GM18868 (cell line): ENCODE measurements around the gene TMEM94.
"Not testable (repeated sequence)": the region's sequence is repeated elsewhere in the genome, so short reads cannot be mapped to it uniquely, and the experiment has no call there.

Experiments used
- ATAC-seq: cut with Tn5 transposase; IDR thresholded peaks from one replicate; pipeline ENCODE4 v1.9.1; 2021; ENCODE audit warnings: mild to moderate bottlenecking, moderate library complexity; ENCODE audit not compliant: unreplicated experiment

TMEM94 gene

DNA sequence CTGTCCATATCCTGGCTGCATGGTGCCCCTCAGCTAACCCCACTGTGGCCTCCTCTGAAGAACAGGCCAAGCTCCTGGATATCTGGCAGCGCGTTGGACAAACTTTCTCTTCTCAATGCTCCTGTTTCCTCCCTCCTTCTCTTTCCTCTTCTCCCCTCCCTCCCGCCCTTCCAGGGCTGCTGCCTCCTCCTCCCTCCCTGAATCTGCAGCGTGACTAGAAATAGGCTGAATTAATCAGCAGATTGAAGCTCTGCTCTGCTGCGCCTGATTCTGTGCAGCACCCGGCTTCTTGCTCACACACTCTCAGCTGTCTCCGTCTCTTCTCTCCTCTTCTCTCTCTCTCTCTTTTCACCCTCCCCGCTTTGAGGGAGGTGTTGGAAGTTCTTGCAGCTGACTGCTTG, 19.8 kb downstream of the TMEM94 start:
- no peak for ATAC-seq

DNA sequence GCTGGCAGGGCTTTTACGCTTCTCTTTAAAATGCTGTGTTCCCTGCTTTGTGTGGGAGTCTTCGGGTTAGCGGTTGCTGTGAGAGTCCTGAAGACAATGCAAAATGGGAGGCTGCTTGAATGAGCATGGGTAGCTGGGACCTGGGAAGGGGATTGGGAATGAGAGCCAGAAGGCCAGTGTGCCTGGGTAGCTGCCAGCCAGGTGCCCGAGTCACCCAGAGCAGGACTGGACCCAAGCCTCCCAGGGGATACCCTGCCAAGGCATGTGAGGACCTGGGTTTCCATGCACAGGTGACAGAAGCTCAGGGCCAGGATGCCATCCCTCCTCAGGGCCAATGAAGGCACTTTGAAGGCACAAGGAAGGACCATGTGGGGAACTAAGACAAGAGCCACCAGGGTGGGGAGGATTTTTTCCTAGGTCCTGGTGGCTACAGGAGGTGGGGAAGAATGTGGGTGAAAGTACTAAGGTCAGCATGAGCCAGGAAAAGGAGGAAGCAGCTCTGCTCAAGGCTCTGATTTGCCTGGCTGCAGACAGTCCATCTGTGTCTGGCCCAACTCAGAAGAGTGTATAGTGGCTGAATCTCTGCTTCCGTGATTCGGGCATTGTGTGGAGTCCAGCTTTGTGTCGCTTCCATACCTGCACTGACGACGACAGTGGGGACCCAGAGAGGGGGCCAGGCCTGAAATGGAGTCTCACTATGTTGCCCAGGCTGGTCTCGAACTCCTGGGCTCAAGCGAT, 20.5 kb downstream of the TMEM94 start:
- ATAC-seq, result no peak

DNA sequence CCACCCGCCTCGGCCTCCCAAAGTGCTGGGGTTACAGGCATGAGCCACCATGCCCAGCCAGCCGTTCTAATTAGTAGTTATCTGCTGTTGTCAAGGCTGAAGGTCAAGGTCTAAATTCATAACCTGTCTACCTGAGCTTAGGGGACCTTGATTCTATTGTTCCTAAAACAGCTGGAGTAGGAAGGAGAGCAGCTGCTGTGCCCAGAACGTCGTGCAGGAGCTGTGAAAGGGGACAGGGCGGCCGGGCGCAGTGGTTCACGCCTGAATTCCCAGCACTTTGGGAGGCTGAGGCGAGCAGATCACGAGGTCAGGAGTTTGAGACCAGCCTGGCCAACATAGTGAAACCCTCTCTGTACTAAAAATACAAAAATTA, 21.0 kb downstream of the TMEM94 start:
- not testable (repeated sequence) for ATAC-seq

DNA sequence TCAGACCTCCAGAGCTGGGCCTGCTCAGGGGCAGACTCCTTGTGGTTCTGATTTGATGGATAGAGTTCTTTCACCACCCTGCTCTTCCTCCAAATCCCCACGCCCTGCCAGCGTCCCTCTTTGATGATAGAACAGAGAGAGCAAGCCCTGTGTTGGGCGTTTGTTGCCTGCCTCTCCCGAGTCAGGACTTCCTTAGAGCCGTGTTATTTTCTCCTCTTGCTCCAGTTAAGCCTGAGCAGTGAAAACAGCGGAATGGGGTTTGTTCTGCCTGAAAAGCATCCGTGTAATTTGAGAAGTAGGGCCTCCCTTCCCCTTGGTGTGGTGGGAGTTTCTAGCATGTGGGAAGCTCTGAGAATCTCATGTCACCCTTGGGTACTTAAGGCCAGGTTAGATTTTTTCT, 22.1 kb downstream of the TMEM94 start:
- no peak for ATAC-seq

DNA sequence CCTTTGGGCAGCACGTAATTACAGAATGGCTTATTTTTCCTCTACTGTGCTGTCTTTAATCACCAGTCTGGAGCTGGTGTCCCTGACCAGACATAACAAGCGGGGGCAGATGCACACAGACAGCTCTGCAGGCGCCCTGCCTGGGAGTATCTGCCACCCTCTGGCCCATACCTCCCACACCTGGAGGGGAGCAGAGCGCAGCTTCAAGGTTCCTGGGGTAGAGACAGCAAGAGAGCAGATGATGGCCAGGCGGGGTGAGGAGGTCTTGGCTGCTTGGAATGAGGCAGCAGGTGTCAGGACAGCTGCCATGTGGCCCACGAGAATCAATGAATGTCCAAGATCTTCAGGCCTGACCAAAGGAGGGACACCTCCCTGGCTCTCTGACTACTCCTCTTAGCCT, 23.8 kb downstream of the TMEM94 start:
- ATAC-seq, result no peak

- ATAC-seq, result no peak
Measured at GRCh38 chr17:75481194-75482068, 25.0 kb downstream of the TMEM94 start.

GRCh38 chr17:75482098-75482942, 25.9 kb downstream of the TMEM94 start:
- ATAC-seq, result no peak

- no peak for ATAC-seq
Measured at GRCh38 chr17:75485688-75486087, 29.3 kb downstream of the TMEM94 start.

DNA sequence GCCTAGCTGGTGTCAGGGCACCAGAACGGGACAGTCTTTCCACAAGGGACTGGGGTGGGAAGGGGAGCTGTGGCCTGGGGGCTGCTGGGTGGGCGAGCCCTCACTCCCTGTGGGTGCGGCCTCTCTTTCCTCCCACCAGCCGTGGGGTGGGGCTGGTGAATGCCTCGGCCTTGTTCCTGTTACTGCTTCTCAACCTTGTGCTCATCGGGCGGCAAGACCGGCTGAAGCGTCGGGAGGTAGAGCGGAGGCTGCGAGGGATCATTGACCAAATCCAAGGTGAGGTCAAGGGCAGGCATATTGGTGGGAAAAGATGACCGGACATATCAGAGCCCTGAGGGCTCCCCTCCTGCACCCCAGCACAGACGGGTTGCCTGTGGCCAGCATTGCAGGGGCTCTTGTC, 29.7 kb downstream of the TMEM94 start:
- no peak for ATAC-seq

DNA sequence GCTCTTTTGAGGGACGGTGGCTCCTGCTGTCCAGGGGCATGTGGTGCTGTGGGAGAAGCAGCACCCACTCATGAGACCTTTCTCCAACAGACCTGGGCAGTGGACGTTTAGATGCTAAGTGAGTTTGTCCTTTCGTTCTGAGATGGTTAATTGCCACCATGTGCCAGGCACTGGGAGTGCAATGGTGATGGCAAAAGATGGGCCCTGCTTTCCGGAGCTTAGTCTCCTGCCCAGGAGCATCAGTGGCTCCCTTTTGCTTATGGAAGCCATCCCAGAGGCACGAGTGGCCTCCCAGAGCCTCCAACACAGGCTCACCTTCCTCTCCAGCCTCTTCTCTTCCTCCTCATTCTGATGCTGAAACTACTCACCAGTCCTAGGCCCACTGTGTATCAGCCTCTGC, 30.5 kb downstream of the TMEM94 start:
- no peak for ATAC-seq

DNA sequence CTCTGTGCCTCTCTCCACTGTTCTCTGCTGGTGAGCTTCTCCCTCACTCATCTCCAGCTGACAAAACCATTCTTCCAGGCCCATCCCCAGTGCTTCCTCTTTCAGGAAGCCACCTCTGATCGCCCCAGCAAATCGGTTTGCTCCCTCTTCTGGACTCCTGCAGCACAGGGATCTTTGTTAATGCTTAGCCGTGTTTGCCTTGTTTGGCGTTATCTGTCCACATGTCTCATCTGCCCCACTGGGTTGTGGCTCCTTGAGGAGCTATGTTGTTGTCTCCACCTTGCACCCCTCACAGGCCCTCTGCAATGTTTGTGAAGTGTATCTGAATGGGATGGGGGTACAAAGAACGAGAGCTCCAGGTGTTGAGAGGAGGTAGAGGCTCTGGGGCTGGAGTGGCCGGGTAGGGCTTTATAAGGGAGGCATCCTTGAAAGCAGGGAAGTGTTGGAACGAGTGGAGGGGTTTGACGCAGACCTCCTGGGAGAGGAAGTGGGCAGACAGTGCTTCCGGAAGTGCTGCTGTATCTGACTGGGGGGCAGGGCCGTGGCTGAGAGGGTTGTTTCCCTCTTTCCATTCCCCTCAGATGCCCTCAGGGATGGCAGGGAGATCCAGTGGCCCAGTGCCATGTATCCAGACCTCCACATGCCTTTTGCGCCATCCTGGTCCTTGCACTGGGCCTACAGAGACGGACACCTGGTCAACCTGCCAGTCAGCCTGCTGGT, 31.1 kb downstream of the TMEM94 start:
- no peak for ATAC-seq

- no peak for ATAC-seq
Measured at GRCh38 chr17:75488693-75489510, 32.5 kb downstream of the TMEM94 start.

- no peak for ATAC-seq
Measured at GRCh38 chr17:75489511-75489955, 33.1 kb downstream of the TMEM94 start.

GRCh38 chr17:75490173-75490743, 33.8 kb downstream of the TMEM94 start:
- no peak for ATAC-seq

DNA sequence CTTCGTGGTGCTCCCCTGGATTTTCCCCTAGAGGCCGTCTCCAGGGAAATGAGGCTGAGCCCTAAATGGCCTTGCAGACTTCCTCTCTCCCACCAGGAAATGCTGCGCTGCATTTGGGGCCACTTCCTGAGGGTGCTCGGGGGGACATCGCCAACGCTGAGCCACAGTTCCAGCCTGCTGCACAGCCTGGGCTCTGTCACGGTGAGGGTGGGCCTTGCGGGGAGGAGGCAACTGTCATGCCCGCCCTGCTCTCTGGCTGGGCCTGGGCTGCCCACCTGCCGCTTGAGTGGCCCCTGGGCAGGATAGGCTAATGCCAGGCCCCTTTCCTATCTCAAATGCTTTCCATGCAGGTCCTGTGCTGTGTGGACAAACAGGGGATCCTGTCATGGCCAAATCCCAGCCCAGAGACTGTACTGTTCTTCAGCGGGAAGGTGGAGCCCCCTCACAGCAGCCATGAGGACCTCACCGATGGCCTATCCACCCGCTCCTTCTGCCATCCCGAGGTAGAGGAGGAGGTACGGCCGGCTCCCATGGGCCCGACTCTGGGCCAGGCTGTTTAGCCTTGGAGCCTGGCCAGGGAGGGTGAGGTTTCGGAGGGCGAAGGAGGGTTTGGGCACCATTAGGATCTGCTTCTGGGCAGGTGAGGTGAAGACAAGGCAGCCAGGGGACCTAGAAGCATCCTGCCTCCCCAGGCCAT, 34.7 kb downstream of the TMEM94 start:
- ATAC-seq, result no peak

- no peak for ATAC-seq
Measured at GRCh38 chr17:75491680-75492079, 35.2 kb downstream of the TMEM94 start.

- ATAC-seq, result no peak
Measured at GRCh38 chr17:75492555-75493168, 36.2 kb downstream of the TMEM94 start.

DNA sequence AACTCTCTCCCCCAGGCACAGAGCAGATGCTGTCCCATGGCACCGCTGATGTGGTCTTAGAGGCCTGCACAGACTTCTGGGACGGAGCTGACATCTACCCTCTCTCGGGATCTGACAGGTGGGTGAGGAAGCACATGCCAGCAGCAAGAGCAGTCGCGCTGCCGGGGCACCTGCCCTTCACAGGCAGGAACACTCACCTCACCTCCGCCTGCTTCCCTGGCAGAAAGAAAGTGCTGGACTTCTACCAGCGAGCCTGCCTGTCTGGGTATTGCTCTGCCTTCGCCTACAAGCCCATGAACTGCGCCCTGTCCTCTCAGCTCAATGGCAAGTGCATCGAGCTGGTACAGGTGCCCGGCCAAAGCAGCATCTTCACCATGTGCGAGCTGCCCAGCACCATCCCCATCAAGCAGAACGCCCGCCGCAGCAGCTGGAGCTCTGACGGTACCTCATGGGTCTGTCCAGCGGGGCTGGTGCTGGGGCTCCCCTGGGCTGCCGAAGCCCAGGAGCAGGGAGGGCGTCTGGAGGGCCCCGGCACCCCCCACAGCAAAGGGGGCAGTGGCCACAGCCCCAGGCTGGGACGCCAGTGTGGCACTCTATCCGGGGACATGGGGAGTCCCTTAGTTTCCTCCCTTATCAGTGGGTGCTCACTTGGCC, 37.2 kb downstream of the TMEM94 start:
- no peak for ATAC-seq
